ENCODE results near the gene CCDC186. TPM values are rescaled to one million over a fixed set of nuclear protein-coding genes. Genes with fewer than 3 reads are reported as not detected.

Gene CCDC186
- total and polyA plus RNA-seq, 2 of the 8 experiments (the other 6 are each of a cell fraction or from before 2014, with no cell fraction given): 3.0 to 30.3 TPM

GRCh38 chr10:114079421-114079820, 94.6 kb downstream of the CCDC186 start:
- Histone ChIP-seq H2BK120ac (replicated peaks; ENCODE audit: low read depth, low read length) (no peak overlapping the region), H3K4me3 (ENCODE audit: extremely low read depth in 1 of 4, insufficient read depth in 2 of 4, low read depth in 3 of 4, low read length in 4 of 4) (no peak overlapping the region), H3K79me1 (ENCODE audit: low read depth, low read length) (no peaks in the 10 kb centered on the region), H3K79me2 (ENCODE audit: control insufficient read depth in 1 of 2, insufficient read depth in 2 of 2, low read length in 2 of 2) (no peaks in the 10 kb centered on the region), H4K91ac (replicated peaks; ENCODE audit: insufficient read length, low read length) (no peak overlapping the region), H3K4me2 (ENCODE audit: insufficient read depth in 1 of 2, low read depth in 2 of 2, low read length in 2 of 2) (no peak overlapping the region), H3K27ac (ENCODE audit: low read depth, low read length) (no peak overlapping the region), H2AK5ac (ENCODE audit: low read depth, low read length) (no peak overlapping the region), H3K23me2 (ENCODE audit: low read depth, low read length) (no peaks in the 10 kb centered on the region), H2BK20ac (ENCODE audit: low read length) (no peak overlapping the region), H4K20me1 (replicated peaks in 1 of 2; ENCODE audit: control insufficient read depth in 1 of 2, insufficient read depth in 2 of 2, low read length in 2 of 2) (no peaks in the 10 kb centered on the region), H3K36me3 (ENCODE audit: control insufficient read depth in 2 of 4, insufficient read depth in 4 of 4, low read length in 3 of 4) (no peaks in the 10 kb centered on the region), H3K14ac (ENCODE audit: insufficient read length) (no peak overlapping the region), H3K56ac (replicated peaks; ENCODE audit: insufficient read length, low read depth, low read length) (no peak overlapping the region), H3K4me1 (replicated peaks in 1 of 4; ENCODE audit: control insufficient read depth in 3 of 4, insufficient read depth in 4 of 4, low read length in 3 of 4) (no peaks in the 10 kb centered on the region), H3K18ac (ENCODE audit: extremely low read depth, low read length) (no peak overlapping the region), H3K9me3 (ENCODE audit: insufficient read depth in 2 of 2, low read depth in 1 of 2, low read length in 1 of 2) (peaks cover 0 to 3% of the 10 kb centered on the region in 2 experiments; a peak in 1 of 4 replicates), H4K5ac (ENCODE audit: insufficient read length, low read depth, low read length) (no peak overlapping the region), H3K23ac (ENCODE audit: insufficient read length) (no peak overlapping the region), H3K4ac (replicated peaks; ENCODE audit: insufficient read length, low read depth, low read length) (no peak overlapping the region), H2BK15ac (ENCODE audit: low read length) (no peak overlapping the region), H2BK5ac (ENCODE audit: low read depth, low read length) (no peak overlapping the region), H4K8ac (ENCODE audit: extremely low read depth, insufficient read depth, low read length) (no peak overlapping the region), H3K9ac (replicated peaks in 1 of 4; ENCODE audit: extremely low read depth in 1 of 4, low read depth in 3 of 4, low read length in 3 of 4) (no peak overlapping the region), H2AFZ (ENCODE audit: low read length) (no peak overlapping the region), H2BK12ac (ENCODE audit: low read depth, low read length) (no peak overlapping the region), H3K27me3 (replicated peaks in 1 of 4; ENCODE audit: control insufficient read depth in 3 of 4, extremely low read depth in 1 of 4, insufficient read depth in 3 of 4, low read length in 3 of 4) (no peaks in the 10 kb centered on the region)
- ChIA-PET CTCF (ENCODE audit: partially characterized antibody) (interaction anchor here (0.7 to 2.5 kb wide), 7 partner anchors 9 to 322 kb away, joined by 3 to 11 read pairs (median 3); no protein-coding TSS in a partner anchor), POLR2A (ENCODE audit: partially characterized antibody) (no interaction called here)
- WGBS, 2 experiments (ENCODE audit: extremely low coverage in 1 of 2, insufficient coverage in 1 of 2, insufficient read length in 1 of 2, insufficient replicate concordance in 2 of 2, low coverage in 1 of 2, low lambda C conversion rate in 2 of 2, missing lambda C conversion rate in 1 of 2): 91% methylated on average over 5 of the region's 5 CpGs; no CpG with 5 or more reads in 1 of the 2 experiments
- FAIRE-seq (no peak), DNase-seq (ENCODE audit: low read depth in 1 of 2, low spot score in 2 of 2) (no peak)
- TF ChIP-seq CBX5 (IDR thresholded peaks at IDR 0.05; ENCODE audit: low read depth, low read length) (no peak), SRF (IDR thresholded peaks at IDR 0.05; ENCODE audit: low read depth, low read length) (no peak), TAF7 (optimal IDR thresholded peaks at IDR 0.05; ENCODE audit: borderline replicate concordance, low read depth, low read length) (no peak), RAD21 (IDR thresholded peaks at IDR 0.05 in 1 of 2, conservative IDR thresholded peaks at IDR 0.05 in 1 of 2; ENCODE audit: low read depth in 2 of 2, low read length in 2 of 2) (no peak), BACH1 (IDR thresholded peaks at IDR 0.05; ENCODE audit: low read length) (no peak), ASH2L (IDR thresholded peaks at IDR 0.05; ENCODE audit: low read length) (no peak), NANOG (IDR thresholded peaks at IDR 0.05; ENCODE audit: insufficient read depth, low read depth, low read length, poor library complexity, severe bottlenecking) (no peak), YY1 (IDR thresholded peaks at IDR 0.05; ENCODE audit: low read depth, low read length) (no peak), TAF1 (IDR thresholded peaks at IDR 0.05; ENCODE audit: low read depth, low read length) (no peak), SP4 (IDR thresholded peaks at IDR 0.05; ENCODE audit: low read length) (no peak), SAP30 (IDR thresholded peaks at IDR 0.05; ENCODE audit: insufficient read depth, insufficient replicate concordance, low read length) (no peak), GTF2F1 (IDR thresholded peaks at IDR 0.05; ENCODE audit: borderline replicate concordance, low read depth, low read length) (no peak)
- TF ChIP-seq, protein P1, sequence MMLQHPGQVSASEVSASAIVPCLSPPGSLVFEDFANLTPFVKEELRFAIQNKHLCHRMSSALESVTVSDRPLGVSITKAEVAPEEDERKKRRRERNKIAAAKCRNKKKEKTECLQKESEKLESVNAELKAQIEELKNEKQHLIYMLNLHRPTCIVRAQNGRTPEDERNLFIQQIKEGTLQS (IDR thresholded peaks at IDR 0.05; ENCODE audit: insufficient read depth, low read depth, low read length): no peak
- TF ChIP-seq, protein P2, sequence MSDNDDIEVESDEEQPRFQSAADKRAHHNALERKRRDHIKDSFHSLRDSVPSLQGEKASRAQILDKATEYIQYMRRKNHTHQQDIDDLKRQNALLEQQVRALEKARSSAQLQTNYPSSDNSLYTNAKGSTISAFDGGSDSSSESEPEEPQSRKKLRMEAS (IDR thresholded peaks at IDR 0.05): no peak
